Peyer's patch (tissue), 4 donors: Measurements from ENCODE around the gene WWOX.

Experiments used
- CTCF ChIP-seq, 6 experiments: fragments of 450-650 bp in 4 of 6; fragments of 200-600 bp in 2 of 6; sonication (generic) in 1 of 6; IDR thresholded peaks; one replicate each; pipeline ENCODE4 v1.5.1; 2017 to 2019; ENCODE audit warnings: antibody characterized with exemption in 6 of 6, mild to moderate bottlenecking in 3 of 6, moderate library complexity in 1 of 6
- POLR2A ChIP-seq, 2 donors: fragments of 450-650 bp; IDR thresholded peaks; one replicate each; pipeline ENCODE4 v1.5.1; 2017; ENCODE audit warnings: antibody characterized with exemption in 2 of 2, mild to moderate bottlenecking in 2 of 2, moderate library complexity in 2 of 2

- TF ChIP-seq CTCF (IDR thresholded peaks at IDR 0.05) (no peak), POLR2A (IDR thresholded peaks at IDR 0.05) (no peak)
Measured at GRCh38 chr16:78200623-78201096, 101.2 kb downstream of the WWOX start.
